SK-N-DZ (cell line): ENCODE data around the gene VAMP2.

Source experiments
- DNase-seq: peaks from one replicate; pipeline ENCODE4 v3.0.0-alpha.2; 2015; ENCODE audit warnings: low spot score

Gene VAMP2

DNA sequence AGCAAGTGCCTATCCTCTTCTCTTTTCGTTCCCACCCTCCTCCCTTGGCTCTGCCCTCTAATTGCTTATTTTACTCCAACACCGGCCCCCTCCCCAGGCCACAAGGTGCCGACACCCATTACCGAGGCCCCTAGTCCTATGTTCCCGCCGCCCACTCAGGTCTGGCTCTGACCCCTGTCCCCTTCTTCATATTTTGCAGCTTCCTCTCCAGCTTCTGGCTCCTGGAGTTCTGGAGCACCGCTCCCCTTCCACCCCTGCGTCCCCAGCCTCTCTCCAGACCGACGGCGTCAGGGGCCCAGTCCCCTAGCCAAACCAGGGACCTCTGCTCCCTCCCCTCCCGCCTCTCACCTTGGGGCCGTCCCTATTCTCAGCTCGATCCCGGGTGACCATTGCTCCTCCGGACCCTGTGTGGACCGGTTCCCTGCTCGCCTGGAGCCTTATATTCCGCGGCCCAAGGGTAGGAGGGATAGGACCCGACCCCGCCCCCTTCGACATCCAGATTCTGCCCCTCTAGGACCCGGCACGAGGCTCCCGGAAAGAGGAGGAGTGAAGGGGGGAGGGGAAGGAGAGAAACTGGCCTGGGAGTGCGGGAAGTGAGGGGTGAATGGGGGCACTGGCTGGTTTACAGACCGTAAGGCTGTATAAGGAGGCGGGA, 38.9 kb downstream of the VAMP2 start, which contains the start of gene HES7:
Gene HES7, minus strand, starts transcription at position 412 of the 655 bp plus-strand sequence. Its CDS starts 22 bp downstream, at position 390.
- peak; percentile 54 for DNase-seq

DNA sequence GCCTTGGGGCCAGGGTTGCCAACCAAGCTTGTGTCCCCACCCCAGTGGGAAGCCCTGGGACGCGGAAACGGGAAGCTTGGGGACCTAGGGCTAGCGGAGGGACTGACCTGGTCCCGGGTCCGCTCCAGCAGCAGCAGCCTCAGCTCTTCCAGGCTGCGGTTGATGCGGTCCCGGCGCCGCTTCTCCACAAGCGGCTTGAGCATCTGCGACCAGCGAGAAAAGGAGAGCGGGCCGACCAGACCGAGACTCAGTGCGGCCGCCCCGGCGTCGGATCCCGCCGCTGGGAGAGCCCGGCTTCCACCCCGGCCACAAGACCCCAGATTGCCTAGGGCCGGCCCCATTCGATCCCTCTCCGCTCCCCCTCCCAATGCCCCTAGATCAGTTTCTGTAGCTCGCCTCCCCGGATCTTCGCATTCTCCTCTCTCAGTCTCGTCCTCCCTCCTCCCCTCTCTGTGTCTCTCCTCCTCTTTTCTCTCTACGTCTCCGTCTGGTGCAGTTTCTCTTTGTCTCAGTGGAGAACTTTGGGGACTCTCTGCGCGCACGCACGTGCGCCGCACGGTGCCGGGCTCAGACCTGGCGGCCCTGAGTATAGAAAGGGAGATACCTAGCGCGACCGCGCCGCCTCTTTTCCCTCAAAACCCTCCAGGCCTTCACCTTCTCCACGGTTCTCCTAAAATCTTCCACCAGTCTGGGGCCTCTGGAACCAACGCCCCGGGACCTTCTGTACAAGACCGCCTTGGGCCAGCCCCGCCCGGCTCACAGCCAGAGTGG, 39.6 kb downstream of the VAMP2 start:
- DNase-seq = peak; percentile 38

DNA sequence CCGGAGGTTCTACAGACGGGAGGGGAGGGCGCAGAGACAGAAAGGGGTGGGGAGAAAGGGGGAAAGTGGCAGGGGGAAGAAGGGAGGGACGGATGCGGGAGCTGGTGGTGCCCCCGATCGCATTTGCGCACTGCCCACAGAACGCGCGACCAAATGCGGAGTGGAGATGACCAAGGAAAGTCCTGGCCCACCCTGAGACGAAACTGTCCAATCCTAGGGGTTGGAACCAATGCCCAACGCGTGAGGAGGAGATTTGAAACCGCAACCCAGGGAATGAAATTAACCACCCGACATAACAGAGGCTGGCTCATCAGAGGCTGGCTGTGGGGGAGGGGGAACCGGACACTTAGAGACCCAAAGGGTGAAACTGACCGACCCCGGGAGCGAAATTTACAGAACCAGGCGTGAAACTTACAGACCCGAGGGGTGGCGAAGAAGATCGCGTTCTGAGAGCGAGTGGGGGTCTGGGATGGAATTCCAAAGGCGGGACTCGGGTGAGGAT, 40.3 kb downstream of the VAMP2 start:
- DNase-seq = peak; percentile 39

DNA sequence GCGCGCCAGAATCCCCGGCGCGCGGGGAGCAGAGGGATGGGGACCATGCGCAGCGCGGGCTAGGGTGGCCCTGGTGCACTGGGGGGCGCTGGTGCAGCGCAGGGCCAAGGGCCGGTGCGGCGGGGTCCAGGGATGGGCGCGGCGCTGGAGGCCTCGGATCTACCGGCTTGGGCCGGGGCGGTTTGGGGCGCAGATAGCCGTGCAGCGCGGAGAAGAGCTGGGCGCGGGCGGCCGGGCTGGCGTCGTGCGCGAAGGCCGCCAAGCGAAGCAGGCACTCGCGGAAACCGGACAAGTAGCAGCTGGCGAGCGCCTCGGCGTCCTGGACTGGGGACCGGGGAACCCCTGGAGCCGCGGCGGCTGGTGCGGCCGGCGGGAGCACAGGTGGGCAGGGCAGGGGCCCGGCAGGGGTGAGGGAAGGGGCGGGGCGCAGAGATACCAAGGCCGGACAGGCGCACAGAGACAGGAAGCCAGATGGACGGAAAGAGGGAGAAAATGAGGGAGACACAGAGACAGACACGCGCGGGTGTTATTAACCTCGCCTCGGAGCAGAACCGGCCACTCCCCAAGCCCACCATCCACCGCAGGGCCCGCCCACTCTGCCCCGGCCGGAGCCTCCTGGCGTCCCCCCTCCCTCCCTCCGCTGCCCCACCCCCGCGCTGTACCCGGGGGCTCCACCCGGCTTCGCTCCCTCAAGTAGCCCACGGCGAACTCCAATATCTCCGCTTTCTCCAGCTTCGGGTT, 40.9 kb downstream of the VAMP2 start:
- DNase-seq = peak; percentile 74

DNA sequence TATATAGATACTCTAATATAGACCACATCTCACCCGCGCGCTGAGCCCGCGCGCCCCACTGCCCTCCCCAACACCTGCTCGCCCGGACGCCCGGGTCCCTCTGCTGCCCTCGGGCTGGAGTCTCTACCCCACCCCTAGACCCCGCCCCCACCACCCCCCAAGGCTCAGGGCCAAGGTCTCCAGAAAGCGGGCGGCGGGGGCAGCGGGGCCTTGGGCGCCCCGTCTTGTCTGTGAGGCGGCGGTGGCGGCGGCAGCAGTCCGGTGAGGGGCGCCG, 41.4 kb downstream of the VAMP2 start:
- no peak for DNase-seq

DNA sequence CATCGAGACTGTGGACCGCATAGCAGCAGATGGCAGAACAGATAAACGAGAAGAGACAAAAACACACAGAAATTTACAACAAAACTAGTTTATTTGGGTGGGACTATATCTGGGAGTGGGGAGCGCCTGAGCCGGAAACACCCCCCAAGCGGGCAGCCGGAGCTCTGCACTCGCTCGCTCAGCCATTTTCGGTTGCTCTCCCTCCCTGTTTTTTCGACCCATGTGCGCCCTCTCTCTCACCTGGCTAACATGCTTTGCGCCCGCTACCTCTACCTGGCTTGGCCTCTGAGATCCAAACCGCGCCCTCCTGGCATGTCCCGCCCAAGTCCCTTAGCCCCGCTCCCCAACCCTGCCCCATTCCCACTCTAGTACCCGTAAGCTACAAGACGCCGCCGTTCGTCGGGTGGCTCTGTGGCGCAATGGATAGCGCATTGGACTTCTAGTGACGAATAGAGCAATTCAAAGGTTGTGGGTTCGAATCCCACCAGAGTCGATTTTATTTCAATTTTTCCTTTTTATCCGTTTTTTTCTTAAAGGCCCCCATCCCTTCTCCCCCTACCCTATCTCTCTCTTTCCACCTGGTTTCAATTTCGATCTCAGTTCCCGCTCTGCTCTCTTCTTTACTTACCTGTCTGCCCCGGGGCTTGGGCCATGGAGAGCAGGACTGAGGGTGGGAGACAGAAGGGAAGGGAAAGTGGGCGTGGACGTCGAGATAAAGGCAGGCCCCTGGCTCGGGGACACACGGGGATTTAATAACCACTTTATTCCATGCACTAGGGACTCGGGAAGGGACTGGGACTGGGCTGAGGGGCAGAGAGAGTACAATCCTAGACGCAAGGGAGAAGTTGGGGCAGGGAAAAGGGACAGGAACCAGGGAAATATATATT, 42.0 kb downstream of the VAMP2 start:
- peak; percentile 77 for DNase-seq

DNA sequence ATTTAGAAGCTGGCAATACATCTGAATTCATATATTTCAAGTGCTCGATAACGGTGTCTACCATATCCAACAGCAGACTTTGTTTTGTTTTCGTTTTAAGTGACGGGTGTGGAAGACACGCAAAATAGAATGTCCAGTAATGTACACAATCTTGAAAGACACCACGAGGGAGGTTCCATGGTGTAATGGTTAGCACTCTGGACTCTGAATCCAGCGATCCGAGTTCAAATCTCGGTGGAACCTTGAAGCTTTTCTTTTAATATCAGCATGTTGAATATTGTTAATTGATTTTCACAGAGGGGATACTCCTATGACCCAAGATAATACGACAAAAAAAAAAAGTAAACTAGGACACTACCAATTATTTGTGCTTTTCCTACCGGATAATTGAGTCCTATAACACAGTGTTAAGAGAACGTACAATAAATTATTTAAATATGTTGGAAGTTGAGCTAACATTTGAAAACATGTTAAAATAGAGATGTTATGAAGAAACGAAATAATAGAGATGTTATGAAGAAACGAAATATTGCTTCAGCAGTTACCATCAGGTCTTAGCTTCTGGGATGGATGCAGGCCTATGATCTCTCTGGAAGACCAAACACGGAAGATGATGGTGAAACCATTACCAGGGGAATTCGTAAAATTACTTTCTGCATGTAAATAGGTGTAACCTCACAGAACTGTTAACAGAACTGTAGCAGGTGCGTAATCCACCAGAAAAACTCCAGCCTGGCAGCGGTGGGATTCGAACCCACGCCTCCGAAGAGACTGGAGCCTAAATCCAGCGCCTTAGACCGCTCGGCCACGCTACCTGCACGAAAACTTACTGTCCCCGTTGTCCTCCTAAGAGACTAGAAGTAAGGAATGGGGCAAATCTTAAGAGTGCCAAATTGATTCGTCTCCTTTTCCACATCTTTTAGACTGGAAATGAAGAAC, 42.9 kb downstream of the VAMP2 start:
- DNase-seq = peak; percentile 94

DNA sequence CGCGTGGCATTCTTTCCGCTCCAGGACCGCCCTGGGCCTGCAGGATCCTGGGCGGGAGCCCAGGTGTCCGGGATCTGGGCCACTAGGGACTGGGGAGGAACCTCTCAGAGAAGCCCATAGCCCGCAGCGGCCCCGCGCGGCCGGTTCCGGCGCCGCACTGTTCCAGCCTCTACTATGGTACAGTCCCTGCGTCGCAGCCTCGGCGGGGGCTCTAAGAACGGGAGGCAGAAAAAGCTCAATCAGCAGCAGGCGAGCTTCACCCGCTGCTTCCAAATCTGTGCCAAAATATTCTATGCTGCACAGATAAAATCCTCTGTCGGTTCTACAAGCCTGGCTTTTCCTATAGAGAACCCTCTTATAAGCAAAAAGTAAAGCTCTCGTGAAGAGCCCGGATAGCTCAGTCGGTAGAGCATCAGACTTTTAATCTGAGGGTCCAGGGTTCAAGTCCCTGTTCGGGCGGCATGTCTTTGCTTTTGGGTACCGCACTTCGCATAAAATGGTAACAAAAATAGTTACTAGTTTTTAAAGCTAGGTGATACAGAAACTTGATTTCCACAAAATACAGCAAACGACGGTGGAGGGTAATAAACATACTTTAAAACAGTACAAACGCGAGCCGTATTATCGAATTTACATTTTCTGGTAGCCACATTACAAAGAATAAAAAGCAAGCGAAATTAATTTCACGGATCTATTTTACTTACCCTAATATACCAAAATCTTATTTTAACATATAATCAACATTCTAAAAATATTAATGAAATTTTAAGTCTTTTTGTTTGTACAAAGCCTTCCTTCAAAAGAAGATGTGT, 43.8 kb downstream of the VAMP2 start:
- peak; percentile 90 for DNase-seq

DNA sequence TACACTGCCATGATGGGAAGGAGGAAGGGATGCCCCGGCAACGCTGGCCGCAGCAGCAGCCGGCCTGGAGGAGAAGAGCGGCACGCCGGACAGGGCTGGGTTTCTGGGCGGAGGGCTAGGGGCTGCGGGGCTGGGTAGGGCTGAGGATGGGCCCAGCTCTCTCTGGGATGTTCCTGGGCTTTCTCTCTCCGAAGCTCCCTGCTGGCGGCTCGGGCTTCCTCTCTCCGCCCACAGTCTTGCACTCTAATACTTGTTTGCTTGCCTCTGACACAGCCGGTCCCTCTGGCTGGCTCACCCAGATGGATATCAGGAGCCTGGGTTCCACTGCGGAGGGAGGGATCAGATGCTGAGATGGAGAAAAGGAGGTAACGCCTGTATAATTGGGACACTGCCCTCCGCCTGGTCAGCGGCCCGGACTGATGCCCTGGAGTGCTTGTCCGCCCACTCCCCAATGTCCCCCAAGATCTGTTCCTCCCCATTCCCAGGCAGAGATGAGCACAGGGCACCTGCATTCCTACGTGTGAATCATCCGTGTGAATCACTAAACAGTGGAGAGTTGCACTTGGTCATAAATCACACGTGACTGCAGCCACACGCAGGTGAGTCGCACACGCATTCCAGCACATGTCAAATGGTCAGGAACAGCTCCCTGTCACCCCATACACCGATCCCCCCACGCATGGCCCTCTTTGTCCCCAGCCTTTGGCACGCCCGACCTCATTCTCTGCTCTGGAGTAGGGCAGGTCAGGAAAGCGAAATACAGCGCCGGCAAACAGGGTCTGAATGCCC, 44.6 kb downstream of the VAMP2 start, which contains the start of gene ALOXE3:
Gene ALOXE3, minus strand, starts transcription at position 535 of the 789 bp plus-strand sequence. Its CDS starts 524 bp downstream, at position 11.
- DNase-seq = peak; percentile 56

DNA sequence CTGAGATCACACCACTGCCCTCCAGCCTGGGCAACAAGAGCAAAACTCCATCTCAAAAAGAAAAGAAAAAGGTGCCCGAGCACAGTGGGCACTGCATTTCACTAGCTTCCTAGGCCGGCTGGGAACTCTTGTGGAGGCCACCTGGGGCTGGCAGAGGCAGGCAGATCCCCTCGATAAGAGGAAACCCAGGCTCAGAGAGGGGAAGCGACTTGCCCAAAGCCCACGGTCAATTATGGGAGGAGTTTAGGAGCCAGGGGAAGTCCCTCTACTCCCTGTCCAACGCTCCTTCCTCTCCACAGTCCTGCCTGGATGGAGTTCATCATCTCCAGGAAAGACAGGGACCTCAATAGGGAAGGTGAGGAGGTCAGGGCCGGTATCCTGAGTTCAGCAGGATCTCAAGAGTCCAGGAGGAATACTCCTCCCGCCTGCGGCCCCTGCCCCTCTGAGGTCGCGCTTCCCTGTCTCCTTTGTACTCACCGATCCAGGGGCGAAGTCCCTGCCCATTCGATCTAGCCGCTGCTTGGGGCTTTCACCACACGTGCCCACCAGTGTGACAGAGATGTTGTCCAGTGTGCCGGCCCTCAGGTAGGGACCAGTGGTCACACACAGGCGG, 45.3 kb downstream of the VAMP2 start:
- DNase-seq = no peak

DNA sequence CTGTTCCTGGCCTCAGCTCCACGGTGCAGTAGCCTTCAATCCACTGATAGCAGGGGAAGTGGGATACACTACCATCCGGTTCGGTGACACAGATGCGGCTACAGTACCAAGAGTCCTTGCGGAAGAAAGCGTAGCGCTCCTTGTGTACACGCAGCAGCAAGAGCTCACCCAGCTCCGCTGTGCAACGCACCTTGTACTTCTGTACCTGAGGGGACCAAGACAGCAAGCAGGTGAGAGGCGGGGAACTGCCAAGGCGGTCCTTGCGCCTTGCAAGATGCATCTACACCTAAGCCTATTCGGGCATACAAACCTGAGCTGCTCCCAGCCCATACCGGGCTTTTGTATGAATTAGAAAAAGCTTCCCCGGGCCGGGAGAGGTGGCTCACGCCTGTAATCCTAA, 46.0 kb downstream of the VAMP2 start:
- DNase-seq = no peak

DNA sequence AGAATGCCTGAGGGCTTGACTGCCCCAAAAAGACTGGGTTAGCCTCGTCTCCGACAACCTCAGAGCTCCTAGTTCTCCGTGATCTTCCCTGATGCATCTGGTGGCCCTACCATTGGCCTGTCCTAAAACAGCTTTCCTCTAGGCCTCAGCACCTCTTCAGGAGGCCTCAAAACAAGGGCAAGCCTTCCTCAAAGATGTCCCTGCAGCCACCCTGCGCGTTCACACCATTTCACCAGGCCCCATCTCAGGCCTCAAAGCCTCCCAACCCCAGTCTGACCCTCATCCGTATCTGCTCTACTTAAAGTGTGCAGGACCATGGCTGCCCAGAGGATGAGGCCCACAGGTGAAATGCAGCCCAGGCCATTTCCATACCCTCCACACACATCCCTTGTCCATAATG, 51.8 kb downstream of the VAMP2 start:
- DNase-seq = no peak

DNA sequence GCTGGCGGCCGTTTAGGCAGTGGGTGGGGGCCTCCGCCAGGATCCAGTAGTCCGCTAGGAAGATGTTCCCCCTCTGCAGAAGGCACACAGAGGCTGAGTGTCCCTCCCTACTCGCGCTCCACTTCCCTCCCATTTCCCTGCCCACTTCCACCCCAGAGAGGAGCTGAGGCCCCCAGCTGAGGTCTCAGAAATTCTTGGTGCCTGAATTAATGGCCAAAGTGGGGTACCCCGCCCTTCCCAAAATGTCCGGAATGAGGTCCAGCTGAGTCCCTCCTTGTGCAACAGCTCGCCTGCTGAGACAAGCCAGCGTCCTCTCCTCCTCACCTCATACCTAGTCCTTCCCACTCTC, 52.3 kb downstream of the VAMP2 start:
- no peak for DNase-seq

DNA sequence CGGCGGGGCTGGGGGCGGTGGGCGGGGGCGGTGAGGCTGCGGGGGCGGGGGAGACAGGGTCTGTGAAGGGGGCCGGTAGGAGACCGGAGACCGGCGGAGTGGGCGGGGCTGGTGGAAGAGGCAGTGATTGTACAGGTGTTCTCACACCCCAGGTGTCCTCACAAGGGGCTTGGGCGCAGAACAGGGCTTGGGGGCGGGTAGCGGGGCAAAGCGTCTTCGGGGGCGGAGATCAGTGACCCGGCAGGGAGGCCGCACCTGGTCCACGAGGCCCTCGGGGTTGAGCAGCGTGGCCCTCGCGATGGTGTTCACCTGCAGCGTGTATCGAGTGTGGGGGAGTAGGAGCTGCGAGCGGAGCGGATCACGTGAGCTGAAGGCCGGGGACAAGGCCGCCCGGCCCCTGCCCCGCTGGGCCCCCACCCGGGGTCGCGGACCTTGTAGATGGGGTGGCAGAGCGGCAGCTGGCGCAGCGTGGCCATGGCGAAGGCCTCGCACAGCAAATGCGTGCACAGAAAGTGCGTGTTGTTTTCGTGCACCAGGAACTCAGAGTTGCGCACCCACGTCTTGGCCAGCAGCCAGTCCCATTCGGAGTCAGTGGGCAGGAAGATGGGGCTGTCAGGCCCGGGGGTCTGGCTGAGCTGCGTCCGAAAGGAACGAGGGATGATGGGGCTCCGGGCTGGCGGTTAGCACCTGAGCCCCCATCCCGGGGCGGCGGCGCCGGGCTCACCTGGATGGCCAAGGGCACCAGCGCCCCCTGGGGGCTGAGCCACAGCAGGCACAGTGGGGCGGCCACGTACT, 52.9 kb downstream of the VAMP2 start:
- DNase-seq = peak; percentile 49
